IMR-90 (cell line): ENCODE data around the gene LRCH3.

Experiments
- CTCF ChIP-seq: conservative IDR thresholded peaks from 2 replicates; pipeline ENCODE4 v1.5.1; 2012; ENCODE audit warnings: mild to moderate bottlenecking, low read depth, low read length, improper control_type of control experiment
- MXI1 ChIP-seq: IDR thresholded peaks from 2 replicates; pipeline ENCODE4 v1.6.1; 2012; ENCODE audit warnings: low read depth, mild to moderate bottlenecking, low read length, moderate library complexity, borderline replicate concordance
- POLR2A ChIP-seq: IDR thresholded peaks from 2 replicates; pipeline ENCODE4 v1.6.1; 2012; ENCODE audit warnings: mild to moderate bottlenecking, low read depth, low read length
- RAD21 ChIP-seq: IDR thresholded peaks from 2 replicates; pipeline ENCODE4 v1.6.1; 2012; ENCODE audit warnings: low read length, improper control_type of control experiment
- RFX5 ChIP-seq: IDR thresholded peaks from 2 replicates; pipeline ENCODE4 v1.8.0; 2012; ENCODE audit warnings: low read depth, mild to moderate bottlenecking, low read length, moderate library complexity

DNA sequence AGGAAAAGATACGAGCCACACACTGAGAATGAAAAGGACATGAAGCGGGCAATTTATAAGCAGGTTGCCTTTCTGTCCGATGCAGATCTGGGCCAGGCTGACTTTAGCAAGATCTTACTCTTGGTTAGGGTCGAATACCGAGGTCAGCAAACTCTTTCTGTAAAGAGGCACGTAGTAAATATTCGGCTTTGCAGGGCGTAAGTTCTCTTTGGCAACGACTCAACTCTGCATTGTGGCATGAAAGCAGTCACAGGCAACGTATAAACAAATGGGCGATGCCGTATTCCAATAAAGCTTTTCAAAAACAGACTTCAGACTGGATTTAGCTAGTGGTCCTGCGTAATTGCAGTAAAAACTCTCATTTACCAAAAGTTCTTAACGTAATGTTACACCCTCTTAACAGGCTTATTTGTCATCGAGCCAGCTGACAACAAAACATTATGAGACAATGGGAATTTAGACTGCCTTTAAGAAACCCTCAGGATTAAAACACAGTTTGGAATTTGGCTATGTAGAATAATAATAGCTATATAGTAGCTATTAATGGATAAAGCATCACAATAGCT is 145.8 kb downstream of the LRCH3 start:
- no peak for TF ChIP-seq CTCF
- TF ChIP-seq RAD21 = no peak
- TF ChIP-seq POLR2A = no peak
- no peak for TF ChIP-seq MXI1
- TF ChIP-seq RFX5 = no peak
